OCI-LY7 (cell line): ENCODE data around the gene IQGAP2. TPM values are rescaled to one million over a fixed set of nuclear protein-coding genes. Genes with fewer than 3 reads are reported as not detected.

Experiments
- Bru-seq: library from RNA; stranded (reverse); fragments of 400-500 nt; gene quantifications from one replicate; lab custom pipeline; 2021; lab: Mats Ljungman, UMichigan
- BruChase-seq, 2 experiments: library from RNA; stranded (reverse); fragments of 400-500 nt; gene quantifications; one replicate each; lab custom pipeline; 2021; lab: Mats Ljungman, UMichigan
- BruUV-seq: library from RNA; stranded (reverse); fragments of 400-500 nt; replicated peaks from 2 replicates; lab custom pipeline; 2021; lab: Mats Ljungman, UMichigan
- CTCF ChIA-PET: fragments of 300-600 bp; sonication (Branson Sonifier 250); formaldehyde crosslinking; loops from one replicate; lab custom pipeline; 2022; ENCODE audit warnings: antibody characterized with exemption; ENCODE audit not compliant: unreplicated experiment; lab: Charles Lee
- POLR2A ChIA-PET: fragments of 300-600 bp; sonication (Branson Sonifier 250); formaldehyde crosslinking; loops from one replicate; lab custom pipeline; 2022; ENCODE audit warnings: antibody characterized with exemption; lab: Charles Lee
- DNase-seq: peaks from one replicate; pipeline ENCODE4 v3.0.0-alpha.2; 2015; ENCODE audit warnings: low spot score
- H2AFZ ChIP-seq: fragments of 200-600 bp; sonication (generic), shearing (Covaris generic); 2 replicates; pipeline ENCODE4 v1.6.1; 2014; ENCODE audit warnings: mild to moderate bottlenecking, antibody characterized with exemption, low read length, moderate library complexity
- H3K27ac ChIP-seq: fragments of 200-600 bp; sonication (generic); 2 replicates; pipeline ENCODE4 v1.5.1; 2014; ENCODE audit warnings: mixed run types, low read depth, mild to moderate bottlenecking, moderate library complexity, low read length, inconsistent platforms; ENCODE audit not compliant: poor library complexity, severe bottlenecking
- H3K36me3 ChIP-seq: fragments of 200-600 bp; sonication (generic); 2 replicates; pipeline ENCODE4 v1.6.1; 2014; ENCODE audit warnings: mild to moderate bottlenecking, antibody characterized with exemption, low read length, moderate library complexity, mixed read lengths; ENCODE audit not compliant: insufficient read depth
- H3K4me1 ChIP-seq: fragments of 200-600 bp; sonication (generic); 2 replicates; pipeline ENCODE4 v1.5.1; 2014; ENCODE audit warnings: mild to moderate bottlenecking, low read length; ENCODE audit not compliant: insufficient read depth, poor library complexity, severe bottlenecking
- H3K4me2 ChIP-seq: fragments of 200-600 bp; sonication (generic); 2 replicates; pipeline ENCODE4 v1.6.1; 2014; ENCODE audit warnings: mild to moderate bottlenecking, low read length
- H3K4me3 ChIP-seq: fragments of 200-600 bp; sonication (generic); 2 replicates; pipeline ENCODE4 v1.5.1; 2014; ENCODE audit warnings: mild to moderate bottlenecking, low read depth, low read length; ENCODE audit not compliant: poor library complexity, severe bottlenecking
- H3K79me2 ChIP-seq: fragments of 200-600 bp; sonication (generic); 2 replicates; pipeline ENCODE4 v1.6.1; 2016; ENCODE audit warnings: low read depth, mild to moderate bottlenecking, low read length, moderate library complexity, mixed read lengths; ENCODE audit not compliant: insufficient read depth
- H3K9me2 ChIP-seq: fragments of 200-600 bp; sonication (generic); 2 replicates; pipeline ENCODE4 v1.6.1; 2016; ENCODE audit warnings: mild to moderate bottlenecking, low read length, mixed read lengths; ENCODE audit not compliant: insufficient read depth
- H3K9me3 ChIP-seq: fragments of 200-600 bp; sonication (generic); 2 replicates; pipeline ENCODE4 v1.6.1; 2014; ENCODE audit warnings: mild to moderate bottlenecking, mixed run types, low read length, mixed read lengths
- H4K20me1 ChIP-seq: fragments of 200-600 bp; sonication (generic); 2 replicates; pipeline ENCODE4 v1.6.1; 2014; ENCODE audit warnings: mild to moderate bottlenecking, antibody characterized with exemption, low read length, moderate library complexity, mixed read lengths; ENCODE audit not compliant: insufficient read depth
- CTCF ChIP-seq: fragments of 200-600 bp; sonication (generic); conservative IDR thresholded peaks from 2 replicates; pipeline ENCODE4 v1.5.1; 2014; ENCODE audit warnings: mild to moderate bottlenecking, antibody characterized with exemption, low read length, moderate library complexity, mixed read lengths
- EZH2phosphoT487 ChIP-seq: fragments of 200-600 bp; sonication (generic); IDR thresholded peaks from 2 replicates; pipeline ENCODE4 v1.6.1; 2018; ENCODE audit warnings: low read depth, borderline replicate concordance, mild to moderate bottlenecking, mixed run types, antibody characterized with exemption, low read length, moderate library complexity, mixed read lengths
- intact Hi-C: fragments of 100-400 bp; cut with micrococcal nuclease; formaldehyde crosslinking; loops from one replicate; pipeline ENCODE4 v1.10.0; 2022; ENCODE audit not compliant: unreplicated experiment
- long read RNA-seq: library from polyadenylated mRNA; stranded (forward); transcript quantifications from one replicate; pipeline ENCODE4 v2.0.0, GENCODE V29; 2022
- total RNA-seq, 2 experiments: library from RNA; depleted of rRNA in 1 of 2; stranded (reverse); fragments of >200 nt in 1 of 2; shearing (Covaris generic) in 1 of 2; gene quantifications; 2 replicates each; pipeline ENCODE4 v1.2.3, GENCODE V29; 2014 to 2022

Gene IQGAP2
- total RNA-seq (2014; rRNA removed; shearing (Covaris generic)) (30.0 and 49.9 TPM in 2 replicates), total RNA-seq (2022) (48.7 and 50.2 TPM in 2 replicates), Bru-seq, nascent RNA (percentile 79 among the genes with signal in this experiment), BruChase-seq, experiment 1, labeled RNA remaining after a 6-hour chase (percentile 73 among the genes with signal in this experiment), BruChase-seq, experiment 2, labeled RNA remaining after a 2-hour chase (percentile 67 among the genes with signal in this experiment)
- long read RNA-seq, full-length matches to known transcripts: 68 of 96 reads
- long read RNA-seq, partial matches to known transcripts: 13 of 96 reads
- long read RNA-seq, other reads (novel, unspliced or antisense): 15 of 96 reads

- H3K4me2 ChIP-seq: peak within 1 kb of the TSS; percentile 84
- TF ChIP-seq CTCF (peak; percentile 82), EZH2phosphoT487 (no peak)
- intact Hi-C loops: loop anchor here (1.0 to 10.0 kb wide), 5 partner anchors 52 to 238 kb away; no protein-coding TSS in a partner anchor
- H2AFZ ChIP-seq: peak within 1 kb of the TSS; percentile 80
- H3K36me3 ChIP-seq: peaks cover 12% of the 10 kb centered on the region
- peak within 1 kb of the TSS; percentile 93 for H3K4me3 ChIP-seq
- CTCF ChIA-PET: interaction anchor here (0.8 to 1.2 kb wide), 4 partner anchors 14 to 180 kb away, joined by 3 to 6 read pairs (median 6); no protein-coding TSS in a partner anchor
- peaks cover 54% of the 10 kb centered on the region for H3K4me1 ChIP-seq
- DNase-seq: peak; percentile 91
- H3K27ac ChIP-seq: peak within 1 kb of the TSS; percentile 94
- no TSS peak for BruUV-seq
- no peaks in the 10 kb centered on the region for H3K9me2 ChIP-seq
- POLR2A ChIA-PET: interaction anchor here (0.6 to 2.9 kb wide), 12 partner anchors 15 to 204 kb away, joined by 3 to 16 read pairs (median 4); no protein-coding TSS in a partner anchor
- peaks cover 2% of the 10 kb centered on the region for H3K9me3 ChIP-seq
- peaks cover 41% of the 10 kb centered on the region; the same call in 1 of the 2 replicates for H3K79me2 ChIP-seq
- no peaks in the 10 kb centered on the region for H4K20me1 ChIP-seq
Measured at GRCh38 chr5:76402886-76403765, at the start of gene IQGAP2. Gene IQGAP2 (plus strand): TSS chr5:76403285. CDS start chr5:76403546, 261 bp downstream.

GRCh38 chr5:76356887-76357286 is 46.2 kb upstream of the IQGAP2 start:
- POLR2A ChIA-PET: interaction anchor here (0.6 to 1.2 kb wide), 2 partner anchors 186 to 894 kb away, joined by 3 read pairs; no protein-coding TSS in a partner anchor
- H3K79me2 ChIP-seq: no peaks in the 10 kb centered on the region
- no peak overlapping the region for H3K4me2 ChIP-seq
- no TSS peak for BruUV-seq
- intact Hi-C loops: no loop called here
- H3K4me3 ChIP-seq: no peak overlapping the region
- no peak overlapping the region for H3K27ac ChIP-seq
- TF ChIP-seq CTCF (no peak), EZH2phosphoT487 (no peak)
- H3K9me3 ChIP-seq: no peaks in the 10 kb centered on the region
- no peaks in the 10 kb centered on the region for H3K9me2 ChIP-seq
- no peak for DNase-seq
- H3K36me3 ChIP-seq: no peaks in the 10 kb centered on the region
- no peak overlapping the region for H2AFZ ChIP-seq
- H4K20me1 ChIP-seq: no peaks in the 10 kb centered on the region
- peaks cover 33% of the 10 kb centered on the region for H3K4me1 ChIP-seq
- CTCF ChIA-PET: no interaction called here
